HPDE6-E6E7 (cell line): Measurements from ENCODE around the gene OR52E4.

ENCODE experiments used
- DNase-seq: peaks from one replicate; pipeline ENCODE4 v3.0.0; 2011; ENCODE audit warnings: missing footprints; ENCODE audit errors: extremely low spot score

The OR52E4 gene

GRCh38 chr11:5880329-5880728, at the start of gene OR52E4:
Gene OR52E4, plus strand, starts transcription at chr11:5880629. Its CDS starts 3,664 bp downstream, at chr11:5884293.
- DNase-seq = no peak

GRCh38 chr11:5831196-5831829, 49.1 kb upstream of the OR52E4 start:
- no peak for DNase-seq

- DNase-seq = no peak
These were observed 47.0 kb upstream of the OR52E4 start for GRCh38 chr11:5833446-5833845.

GRCh38 chr11:5837695-5838094, 42.7 kb upstream of the OR52E4 start:
- DNase-seq = no peak

GRCh38 chr11:5841797-5842196, 38.6 kb upstream of the OR52E4 start, which contains the start of gene OR52E6:
Gene OR52E6, minus strand, starts transcription at chr11:5841897. Its CDS starts 0 bp downstream, at chr11:5841897.
- DNase-seq = no peak

- no peak for DNase-seq
These were observed 33.7 kb upstream of the OR52E4 start for GRCh38 chr11:5846701-5847100.

GRCh38 chr11:5847711-5848110, 32.7 kb upstream of the OR52E4 start:
- DNase-seq = no peak

GRCh38 chr11:5851002-5851401, 29.4 kb upstream of the OR52E4 start:
- DNase-seq = no peak

- DNase-seq = no peak
These were observed 22.8 kb upstream of the OR52E4 start, which contains the start of gene OR52E8 for GRCh38 chr11:5857590-5857989. Gene OR52E8, minus strand, starts transcription at chr11:5857690. Its CDS starts 0 bp downstream, at chr11:5857690.

- DNase-seq = no peak
These were observed 14.6 kb upstream of the OR52E4 start for GRCh38 chr11:5865826-5866225.

- DNase-seq = no peak
These were observed 1.9 kb upstream of the OR52E4 start for GRCh38 chr11:5878564-5878963.

GRCh38 chr11:5881756-5882155, 1.3 kb downstream of the OR52E4 start:
- DNase-seq = no peak

GRCh38 chr11:5887172-5887571, 6.7 kb downstream of the OR52E4 start:
- DNase-seq = no peak

- no peak for DNase-seq
These were observed 7.2 kb downstream of the OR52E4 start for GRCh38 chr11:5887661-5888060.

GRCh38 chr11:5891216-5891800, 10.9 kb downstream of the OR52E4 start:
- DNase-seq = no peak

- no peak for DNase-seq
These were observed 12.5 kb downstream of the OR52E4 start, which contains the start of gene OR52E5 for GRCh38 chr11:5892908-5893307. Gene OR52E5, plus strand, starts transcription at chr11:5893208. Its CDS starts 7,569 bp downstream, at chr11:5900777.

- DNase-seq = no peak
These were observed 19.1 kb downstream of the OR52E4 start for GRCh38 chr11:5899534-5899933.

- DNase-seq = no peak
These were observed 30.1 kb downstream of the OR52E4 start for GRCh38 chr11:5910540-5910939.

- DNase-seq = no peak
These were observed 42.5 kb downstream of the OR52E4 start for GRCh38 chr11:5922749-5923426.

- no peak for DNase-seq
These were observed 43.0 kb downstream of the OR52E4 start for GRCh38 chr11:5923427-5923776.

GRCh38 chr11:5923794-5924193, 43.4 kb downstream of the OR52E4 start:
- no peak for DNase-seq

- no peak for DNase-seq
These were observed 47.8 kb downstream of the OR52E4 start for GRCh38 chr11:5928271-5928670.

GRCh38 chr11:5928811-5929210, 48.4 kb downstream of the OR52E4 start:
- no peak for DNase-seq
